Stimulated activated CD4-positive, alpha-beta T cell treated with anti-CD3 and anti-CD28 coated beads, Interleukin-1b, Interleukin-23, amount 100 ng/mL, for 24 hours (primary cell): Measurements from ENCODE around the gene ERI2.
A peak's percentile ranks its signal among the peaks of the same experiment; 100 is the strongest.
"Not testable (repeated sequence)": the region's sequence is repeated elsewhere in the genome, so short reads cannot be mapped to it uniquely, and the experiment has no call there.

ENCODE experiments used
- DNase-seq, 4 experiments: peaks; one replicate each; pipeline ENCODE4 v3.0.0-alpha.2; 2020; ENCODE audit warnings: low read depth in 4 of 4, low spot score in 1 of 4

Gene ERI2

GRCh38 chr16:20767577-20767976 is 38.7 kb downstream of the ERI2 start:
- DNase-seq = no peak

DNA sequence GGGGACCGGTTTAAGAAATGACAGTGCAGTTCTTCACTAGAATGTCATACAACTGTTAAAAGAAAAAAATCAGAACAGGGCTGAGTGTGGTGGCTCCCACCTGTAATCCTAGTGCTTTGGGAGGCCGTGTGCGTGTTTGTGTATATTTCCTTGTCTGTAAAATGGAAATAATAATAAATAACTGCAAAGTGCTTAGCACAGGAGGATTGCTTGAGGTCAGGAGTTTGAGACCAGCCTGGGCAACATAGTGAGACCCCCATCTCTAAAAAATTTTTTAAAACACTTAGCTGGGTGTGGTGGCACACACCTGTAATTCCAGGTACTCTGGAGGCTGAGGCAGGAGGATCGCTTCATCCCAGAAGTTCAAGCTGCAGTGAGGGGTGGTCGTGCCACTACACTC is 40.0 kb downstream of the ERI2 start:
- DNase-seq = no peak

DNA sequence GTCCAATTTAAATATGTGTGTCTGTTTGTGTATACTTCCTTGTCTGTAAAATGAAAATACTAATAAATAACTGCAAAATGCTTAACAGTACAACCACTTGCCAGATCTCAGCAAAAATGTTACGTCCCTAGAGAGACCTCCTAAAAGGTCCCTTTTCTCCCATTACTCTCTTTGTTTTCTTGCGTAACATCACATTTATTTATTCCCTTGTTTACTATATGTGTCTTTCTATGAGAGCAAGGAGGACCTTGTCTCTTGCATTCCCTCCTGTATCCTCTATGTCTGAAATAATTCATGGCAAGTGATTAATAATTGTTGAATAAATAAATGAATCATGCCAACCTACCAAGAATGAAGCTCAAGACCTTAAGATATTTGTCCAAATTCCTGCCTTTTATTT is 40.5 kb downstream of the ERI2 start:
- DNase-seq = no peak

GRCh38 chr16:20764448-20764847 is 41.8 kb downstream of the ERI2 start:
- not testable (repeated sequence) for DNase-seq

- DNase-seq = peak; percentile 16 to 49 (median 29)
Observed at GRCh38 chr16:20763461-20764232, 42.6 kb downstream of the ERI2 start, which contains the start of gene ACSM3. Gene ACSM3 (plus strand): TSS chr16:20764014. CDS start chr16:20770035, 6,021 bp downstream.

- DNase-seq = no peak
Observed at GRCh38 chr16:20762404-20763123, 43.7 kb downstream of the ERI2 start.

DNA sequence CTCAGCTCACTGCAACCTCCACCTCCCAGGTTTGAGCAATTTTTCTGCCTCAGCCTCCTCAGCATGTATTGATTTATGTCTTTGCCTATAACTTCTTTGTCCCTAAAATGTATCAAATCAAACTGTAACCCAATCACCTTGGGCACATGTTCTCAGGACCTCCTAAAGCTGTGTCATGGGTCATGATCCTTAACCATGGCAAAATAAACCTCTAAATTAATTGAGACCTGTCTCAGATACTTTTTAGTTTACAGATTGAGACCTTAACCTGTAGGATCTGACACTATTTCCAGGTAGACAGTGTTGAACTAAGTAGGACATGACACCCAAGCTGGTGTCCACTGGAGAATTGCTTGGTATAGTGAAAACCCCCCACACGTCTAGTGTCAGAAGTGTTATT is 45.1 kb downstream of the ERI2 start:
- DNase-seq = no peak

GRCh38 chr16:20760346-20760745 is 45.9 kb downstream of the ERI2 start:
- DNase-seq = no peak

DNA sequence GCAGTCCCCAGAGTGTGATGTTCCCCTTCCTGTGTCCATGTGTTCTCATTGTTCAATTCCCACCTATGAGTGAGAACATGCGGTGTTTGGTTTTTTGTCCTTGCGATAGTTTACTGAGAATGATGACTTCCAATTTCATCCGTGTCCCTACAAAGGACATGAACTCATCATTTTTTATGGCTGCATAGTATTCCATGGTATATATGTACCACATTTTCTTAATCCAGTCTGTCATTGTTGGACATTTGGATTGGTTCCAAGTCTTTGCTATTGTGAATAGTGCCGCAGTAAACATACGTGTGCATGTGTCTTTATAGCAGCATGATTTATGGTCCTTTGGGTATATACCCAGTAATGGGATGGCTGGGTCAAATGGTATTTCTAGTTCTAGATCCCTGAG is 50.5 kb downstream of the ERI2 start:
- not testable (repeated sequence) for DNase-seq

DNA sequence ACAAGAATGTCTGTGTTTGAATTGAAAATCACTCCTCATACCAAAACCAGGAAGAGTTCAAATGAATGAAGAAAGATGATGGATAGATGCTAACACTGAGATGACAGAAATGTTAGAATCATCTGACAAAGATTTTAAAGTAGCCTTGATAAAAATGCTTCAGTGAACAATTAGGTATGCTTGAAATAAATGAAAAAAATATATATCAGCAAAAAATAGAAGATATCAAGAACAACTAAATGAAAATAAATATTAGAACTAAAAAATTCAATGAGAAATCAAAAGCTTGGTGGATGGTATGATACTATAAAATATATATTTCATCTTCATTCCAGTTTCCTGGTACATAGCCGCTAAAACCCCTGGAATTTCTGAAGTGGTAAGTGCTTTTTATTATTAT is 51.0 kb downstream of the ERI2 start:
- DNase-seq = no peak

GRCh38 chr16:20753727-20754126 is 52.5 kb downstream of the ERI2 start:
- no peak for DNase-seq

DNA sequence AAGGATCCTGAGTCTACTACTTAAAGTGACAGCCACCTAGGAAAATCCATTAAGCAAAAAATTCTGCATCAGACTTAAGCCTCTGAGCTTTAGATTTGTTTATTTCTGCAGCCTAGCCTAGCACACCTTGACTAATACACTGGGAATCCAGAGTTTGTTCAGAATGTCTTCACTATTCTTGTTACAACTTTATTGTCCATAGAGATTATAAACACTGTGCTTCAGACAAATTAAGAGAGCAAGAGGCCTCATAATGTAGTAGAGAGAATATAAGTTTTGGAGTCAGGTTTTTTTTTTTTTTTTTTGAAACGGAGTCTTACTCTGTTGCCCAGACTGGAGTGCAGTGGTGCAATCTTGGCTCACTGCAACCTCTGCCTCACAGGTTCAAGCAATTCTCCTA is 55.7 kb downstream of the ERI2 start:
- no peak for DNase-seq

- no peak for DNase-seq
Observed at GRCh38 chr16:20749474-20749873, 56.8 kb downstream of the ERI2 start.

- no peak for DNase-seq
Observed at GRCh38 chr16:20747030-20747816, 59.0 kb downstream of the ERI2 start.

DNA sequence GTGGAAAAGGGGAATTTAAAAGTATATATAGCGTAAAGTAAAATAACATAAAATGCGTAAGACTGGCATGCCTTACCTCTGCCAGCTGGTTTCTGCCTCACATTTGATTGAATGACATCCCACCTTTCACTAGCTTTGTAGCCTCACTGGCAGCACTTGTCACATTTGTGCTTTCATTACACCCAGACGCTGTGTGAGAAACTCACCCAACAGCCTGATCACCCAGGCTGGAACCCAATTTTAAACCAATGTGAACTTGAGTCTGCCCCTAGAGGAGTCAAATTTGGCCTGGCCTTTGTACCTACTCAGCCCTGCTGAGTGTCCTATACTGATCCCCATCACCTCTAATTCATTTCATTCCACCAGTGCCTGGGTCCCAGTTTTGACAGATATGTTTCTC is 59.8 kb downstream of the ERI2 start:
- no peak for DNase-seq
